ENCODE results near the gene AMBP. TPM values are rescaled to one million over a fixed set of nuclear protein-coding genes. Genes with fewer than 3 reads are reported as not detected.
"Not testable (repeated sequence)": the region's sequence is repeated elsewhere in the genome, so short reads cannot be mapped to it uniquely, and the experiment has no call there.

AMBP gene
- total RNA-seq, 1 donor from 2014 or later = 6,364 TPM

DNA sequence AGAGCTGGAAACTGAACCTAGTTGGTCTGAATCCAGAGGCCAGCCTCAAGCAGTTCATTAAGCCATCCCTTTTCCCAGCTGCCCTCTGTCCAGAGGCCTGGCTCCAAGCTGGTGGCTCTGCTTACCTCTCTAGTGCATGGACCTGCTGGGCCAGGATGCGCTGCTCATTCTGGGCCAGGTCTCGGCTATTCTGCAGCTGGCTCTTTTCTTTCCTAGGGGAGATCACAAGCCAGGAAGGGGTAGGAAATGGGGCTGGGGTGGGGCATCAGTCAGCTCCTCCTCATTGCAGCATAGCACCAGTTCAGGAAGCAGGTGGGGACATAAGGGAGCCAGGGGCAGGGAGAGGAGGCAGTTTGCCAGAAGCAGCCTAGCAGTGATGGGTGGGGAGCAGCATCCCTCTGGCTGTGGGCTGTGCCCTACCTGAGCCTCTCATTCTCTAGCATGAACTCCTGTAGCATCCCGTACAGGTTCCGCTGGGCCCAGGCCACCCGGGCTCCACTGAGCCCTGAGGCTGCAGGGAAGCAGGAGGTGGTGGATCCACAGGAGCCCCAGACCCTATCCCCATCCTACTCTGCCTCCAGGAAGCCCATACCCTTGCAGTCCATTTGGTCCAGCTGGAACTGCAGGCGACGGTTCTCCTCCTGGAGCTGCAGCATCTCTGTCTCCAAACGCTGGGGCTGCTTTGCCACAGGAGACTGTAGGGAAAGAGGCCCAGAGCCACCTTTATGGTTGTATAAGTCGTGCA, 15.8 kb upstream of the AMBP start:
- peak; percentile 33 for DNase-seq (ENCODE audit: low spot score)

GRCh38 chr9:114093031-114093471, 15.0 kb upstream of the AMBP start:
- no peak for ATAC-seq
- DNase-seq (ENCODE audit: low spot score) = peak; percentile 33

More for the DNA sequence above, 15.8 kb upstream of the AMBP start:
- no peak for ATAC-seq

DNA sequence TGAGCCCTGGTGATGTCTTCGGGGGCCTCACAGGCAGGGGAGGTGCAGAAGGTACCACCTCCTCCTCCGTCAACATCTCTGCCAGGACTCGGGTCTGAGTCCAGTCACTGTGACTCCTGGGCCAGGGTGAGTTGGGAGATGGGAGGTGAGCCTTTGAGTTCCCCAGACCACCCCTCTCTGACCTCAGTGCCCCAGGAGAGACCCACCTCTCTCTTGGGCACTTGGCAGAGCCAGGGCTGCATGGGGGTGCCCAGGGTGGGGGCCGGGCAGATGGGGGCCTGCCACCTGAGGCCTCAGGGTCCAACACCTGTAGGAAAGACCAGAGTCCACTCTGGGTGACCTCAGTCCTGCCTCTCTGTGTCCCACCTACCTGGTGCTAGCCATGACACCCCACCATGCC, 14.2 kb upstream of the AMBP start:
- DNase-seq (ENCODE audit: low spot score) = peak; percentile 36
- no peak for ATAC-seq

DNA sequence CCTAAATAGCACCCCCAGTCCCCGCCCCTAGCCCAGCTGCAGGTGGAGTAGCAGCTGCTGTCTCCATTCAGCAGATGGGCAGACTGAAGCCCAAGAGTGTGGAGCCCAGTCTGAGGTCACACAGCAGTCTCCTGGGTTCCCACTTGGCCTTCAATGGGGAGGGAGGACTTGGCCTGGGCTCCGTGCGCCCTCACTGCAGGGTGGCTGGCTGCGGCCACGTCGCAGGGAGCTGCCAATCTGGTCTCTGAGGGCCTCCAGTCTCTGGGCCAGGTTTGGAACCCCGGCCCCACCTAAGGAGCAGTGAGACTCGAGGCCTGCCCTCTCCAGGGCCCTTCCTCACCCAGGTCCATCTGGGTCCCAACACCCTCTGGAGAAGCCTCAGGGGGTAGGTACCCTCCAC, 13.6 kb upstream of the AMBP start:
- DNase-seq (ENCODE audit: low spot score) = peak; percentile 43
- no peak for ATAC-seq

GRCh38 chr9:114090798-114091197, 12.7 kb upstream of the AMBP start:
- no peak for ATAC-seq

DNA sequence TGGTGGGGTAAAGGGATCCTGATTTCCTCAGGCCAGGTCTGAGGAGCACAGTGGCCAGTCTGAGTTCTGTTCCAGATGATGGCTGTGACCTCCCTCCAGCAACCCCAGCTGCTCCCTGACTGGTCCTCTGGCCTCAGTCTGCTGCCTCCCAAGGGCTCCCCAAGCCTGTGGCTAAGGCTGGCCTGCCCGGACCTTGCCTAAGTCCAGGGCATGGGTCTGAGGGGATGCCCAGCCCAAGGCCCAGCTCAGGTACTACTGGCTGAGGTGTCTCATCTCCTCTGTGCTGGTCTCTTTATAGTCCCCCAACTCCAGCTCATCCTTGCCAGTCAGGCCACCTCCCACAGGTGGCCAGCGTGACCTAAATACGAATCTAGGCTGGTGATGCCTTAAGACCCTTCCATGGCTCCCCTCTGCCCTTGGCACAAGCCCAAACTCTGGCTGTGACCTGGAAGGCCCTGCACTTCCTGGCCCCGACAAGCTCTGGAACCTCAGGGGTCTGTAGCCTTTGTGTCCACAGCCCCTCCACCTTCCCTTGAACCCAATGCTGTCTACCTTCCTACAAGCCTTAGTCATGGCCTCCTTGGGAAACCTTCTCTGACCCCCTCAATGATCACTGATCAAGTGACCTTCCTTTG, 11.2 kb upstream of the AMBP start:
- DNase-seq (ENCODE audit: low spot score) = peak; percentile 41
- ATAC-seq = no peak

More at GRCh38 chr9:114090798-114091197, 12.7 kb upstream of the AMBP start:
- peak; percentile 19 for DNase-seq (ENCODE audit: low spot score)

DNA sequence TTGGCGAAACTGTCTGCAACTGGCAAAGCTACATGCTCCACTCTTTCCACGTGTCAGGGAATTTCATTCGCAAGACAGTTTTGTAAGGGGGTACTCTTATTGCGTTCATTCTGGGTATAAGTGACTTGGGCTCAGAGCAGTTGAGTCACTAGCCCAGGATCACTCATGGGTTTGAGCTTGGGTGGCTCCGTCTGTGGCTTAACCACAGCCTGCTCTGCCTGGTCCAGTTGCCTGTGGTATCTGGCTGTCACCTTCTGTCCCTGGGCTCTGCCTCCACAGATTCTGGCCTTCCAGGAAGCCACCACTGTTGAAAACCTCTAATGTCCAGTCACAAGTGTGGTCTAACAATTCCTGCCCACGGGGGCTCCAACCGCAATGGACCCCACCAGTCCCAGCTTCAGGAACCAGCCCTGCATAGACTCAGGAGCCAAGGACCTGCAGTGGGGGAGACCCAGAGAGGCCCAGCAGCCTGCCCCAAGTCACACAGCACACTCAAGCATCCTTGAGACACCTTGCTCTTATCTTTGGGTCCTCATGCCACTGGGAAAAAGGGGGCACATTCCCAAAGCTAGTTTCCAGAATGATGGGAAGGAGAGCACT, 10.6 kb upstream of the AMBP start:
- ATAC-seq (no peak), DNase-seq (ENCODE audit: low spot score) (peak; percentile 41)

- ATAC-seq (no peak), DNase-seq (ENCODE audit: low spot score) (peak; percentile 37)
These were observed 9.6 kb upstream of the AMBP start for GRCh38 chr9:114087721-114088120.

GRCh38 chr9:114086607-114087006, 8.5 kb upstream of the AMBP start:
- no peak for ATAC-seq
- no peak for DNase-seq (ENCODE audit: low spot score)

GRCh38 chr9:114086009-114086408, 7.9 kb upstream of the AMBP start:
- ATAC-seq (no peak), DNase-seq (ENCODE audit: low spot score) (no peak)

DNA sequence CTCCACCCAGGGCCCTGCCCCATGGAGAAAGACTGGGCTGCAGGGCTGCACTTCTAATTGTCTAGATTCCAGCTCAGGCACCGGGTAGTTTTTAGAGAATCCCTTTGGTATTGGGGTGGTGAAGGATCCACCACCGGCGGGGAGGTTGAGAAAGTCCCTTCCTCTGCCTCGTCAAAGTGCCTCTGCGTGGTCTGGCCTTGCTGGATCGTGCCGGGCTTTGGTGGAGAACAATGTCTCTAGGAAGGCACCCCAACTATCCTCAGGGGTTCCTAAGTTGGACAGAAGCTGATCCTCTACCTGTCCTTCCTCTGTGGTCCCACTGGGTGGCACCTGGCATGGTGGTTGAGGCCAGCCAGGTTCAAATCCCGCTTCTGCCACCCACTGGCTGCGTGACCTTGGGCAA, 7.3 kb upstream of the AMBP start:
- ATAC-seq = no peak
- no peak for DNase-seq (ENCODE audit: low spot score)

- DNase-seq (ENCODE audit: low spot score) = no peak
- ATAC-seq = no peak
These were observed 6.4 kb upstream of the AMBP start for GRCh38 chr9:114084282-114085073.

GRCh38 chr9:114083666-114084065, 5.6 kb upstream of the AMBP start:
- ATAC-seq = no peak
- DNase-seq (ENCODE audit: low spot score) = no peak

DNA sequence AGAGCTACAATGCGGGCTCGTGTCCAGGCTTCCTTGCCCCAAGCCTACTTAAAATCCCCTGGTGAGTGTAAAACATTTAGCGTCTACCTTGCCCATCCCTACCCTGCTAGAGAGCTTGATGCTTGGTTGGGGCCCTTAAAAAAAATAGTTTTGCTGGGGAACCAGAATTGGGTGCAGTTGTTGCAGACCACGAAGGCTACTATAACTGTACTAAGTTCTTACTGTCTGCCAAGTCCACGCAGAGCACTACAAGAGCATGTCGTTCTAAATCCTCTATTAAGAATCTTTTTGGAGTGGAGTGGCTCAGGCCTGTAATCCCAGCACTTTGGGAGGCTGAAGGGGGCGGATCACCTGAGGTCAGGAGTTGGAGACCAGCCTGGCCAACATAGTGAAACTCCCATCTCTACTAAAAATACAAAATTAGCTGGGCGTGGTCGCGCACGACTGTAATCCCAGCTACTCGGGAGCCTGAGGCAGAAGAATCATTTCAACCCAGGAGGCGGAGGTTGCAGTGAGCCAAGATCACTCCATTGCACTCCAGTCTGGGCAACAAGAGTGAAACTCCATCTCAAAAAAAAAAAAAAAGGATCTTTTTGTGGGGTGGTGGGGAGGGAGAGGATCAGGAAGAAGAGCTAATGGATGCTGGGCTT, 4.8 kb upstream of the AMBP start:
- ATAC-seq; DNase-seq (ENCODE audit: low spot score): not testable (repeated sequence)

- ATAC-seq = peak; percentile 66
- DNase-seq (ENCODE audit: low spot score) = peak; percentile 94
These were observed 4.1 kb upstream of the AMBP start for GRCh38 chr9:114082017-114082762.

GRCh38 chr9:114081441-114082016, 3.4 kb upstream of the AMBP start:
- DNase-seq (ENCODE audit: low spot score) (no peak), ATAC-seq (peak; percentile 22)

GRCh38 chr9:114080773-114081440, 2.8 kb upstream of the AMBP start:
- ATAC-seq = peak; percentile 50
- peak; percentile 90 for DNase-seq (ENCODE audit: low spot score)

DNA sequence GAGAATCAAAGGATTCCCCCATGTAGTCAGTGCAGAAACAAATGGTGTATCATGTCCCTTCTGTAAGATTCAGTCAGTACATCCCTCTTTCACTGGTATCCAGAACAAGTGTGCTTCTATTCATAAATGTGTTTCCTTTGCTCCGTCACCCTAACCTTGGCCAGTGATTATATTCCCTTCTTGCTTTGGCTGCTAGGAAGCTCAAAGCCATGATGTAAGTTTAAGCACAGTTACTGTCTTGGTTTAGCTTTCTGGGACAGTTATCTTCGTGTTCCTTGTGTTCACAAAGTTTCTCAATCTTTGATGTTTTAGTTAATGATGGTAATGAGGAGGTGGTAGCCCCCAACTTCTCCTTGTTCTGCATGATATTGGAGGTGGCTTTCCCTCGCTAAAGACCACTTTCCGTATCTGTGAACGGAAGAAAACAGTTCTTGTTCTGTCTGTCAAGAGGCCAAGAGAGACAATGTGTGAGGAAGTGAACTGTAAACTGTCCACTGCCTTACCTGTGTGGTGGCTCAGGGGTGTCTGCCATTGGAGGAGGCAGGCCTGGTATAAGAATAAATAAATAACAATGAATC, 2.2 kb upstream of the AMBP start:
- DNase-seq (ENCODE audit: low spot score) (no peak), ATAC-seq (peak; percentile 2)

- DNase-seq (ENCODE audit: low spot score) (no peak), ATAC-seq (no peak)
These were observed 669 bp upstream of the AMBP start for GRCh38 chr9:114078781-114079156.
